Body of pancreas (tissue), 4 donors: Measurements from ENCODE around the gene TAF15.

Source experiments
- CTCF ChIP-seq, 7 experiments: fragments of 450-650 bp in 4 of 7; fragments of 200-600 bp in 3 of 7; sonication (generic) in 3 of 7; IDR thresholded peaks; one replicate each; pipeline ENCODE4 v1.5.1; 2016 to 2019; ENCODE audit warnings: antibody characterized with exemption in 7 of 7
- POLR2A ChIP-seq, 3 donors: fragments of 450-650 bp; IDR thresholded peaks; one replicate each; pipeline ENCODE4 v1.6.1; 2016; ENCODE audit warnings: antibody characterized with exemption in 3 of 3, mild to moderate bottlenecking in 2 of 3

- TF ChIP-seq CTCF (IDR thresholded peaks at IDR 0.05): peak; percentile 37 to 93 (median 82)
- peak; percentile 99 for TF ChIP-seq POLR2A (IDR thresholded peaks at IDR 0.05)
Observed at GRCh38 chr17:35808962-35809854, at the start of gene TAF15.
